ENCODE data around the gene BABAM2.

GRCh38 chr2:28201671-28202180 lies 311.2 kb downstream of the BABAM2 start:
- TF ChIP-seq CTCF (conservative IDR thresholded peaks at IDR 0.05; ENCODE audit: low read depth, low read length): no peak
- TF ChIP-seq EZH2phosphoT487 (IDR thresholded peaks at IDR 0.05; ENCODE audit: borderline replicate concordance, low read length): no peak
- TF ChIP-seq EZH2 (IDR thresholded peaks at IDR 0.05; ENCODE audit: low read length, unreplicated experiment): no peak

All from PC-3 (cell line).